NB4 (cell line): ENCODE results near the gene RNASE13.

Source experiments
- MYC ChIP-seq: IDR thresholded peaks from 2 replicates; pipeline ENCODE4 v1.6.1; 2011; ENCODE audit warnings: low read depth, low read length
- POLR2A ChIP-seq: IDR thresholded peaks from 2 replicates; pipeline ENCODE4 v1.6.1; 2011; ENCODE audit warnings: mild to moderate bottlenecking; ENCODE audit not compliant: insufficient read length; ENCODE audit errors: extremely low read depth
- TF ChIP-seq, protein P1 (sequence below): IDR thresholded peaks from one replicate; pipeline ENCODE4 v1.5.1; 2012; ENCODE audit warnings: low read depth, low read length
- TF ChIP-seq, protein P2 (sequence below): IDR thresholded peaks from 2 replicates; pipeline ENCODE4 v1.6.1; 2011; ENCODE audit warnings: low read depth, low read length

DNA sequence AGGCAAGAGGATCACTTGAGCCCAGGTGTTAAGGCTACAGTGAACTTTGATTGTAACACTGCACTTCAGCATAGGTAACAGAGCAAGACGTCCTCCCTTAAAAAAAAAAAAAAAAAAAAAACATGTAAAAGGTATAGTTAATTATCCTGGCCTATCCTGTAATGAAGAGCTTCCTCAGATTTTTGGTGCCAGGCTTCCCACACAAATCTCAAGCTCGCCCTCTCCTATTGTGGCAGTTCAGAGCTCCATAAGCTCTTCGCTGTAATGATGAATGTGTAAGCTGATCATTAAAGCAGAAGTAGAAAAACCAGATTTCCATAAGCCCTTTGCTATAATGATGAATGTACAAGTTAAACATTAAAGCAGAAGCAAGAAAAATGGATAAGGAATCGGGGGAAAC lies 37.5 kb downstream of the RNASE13 start:
- TF ChIP-seq, protein P1, sequence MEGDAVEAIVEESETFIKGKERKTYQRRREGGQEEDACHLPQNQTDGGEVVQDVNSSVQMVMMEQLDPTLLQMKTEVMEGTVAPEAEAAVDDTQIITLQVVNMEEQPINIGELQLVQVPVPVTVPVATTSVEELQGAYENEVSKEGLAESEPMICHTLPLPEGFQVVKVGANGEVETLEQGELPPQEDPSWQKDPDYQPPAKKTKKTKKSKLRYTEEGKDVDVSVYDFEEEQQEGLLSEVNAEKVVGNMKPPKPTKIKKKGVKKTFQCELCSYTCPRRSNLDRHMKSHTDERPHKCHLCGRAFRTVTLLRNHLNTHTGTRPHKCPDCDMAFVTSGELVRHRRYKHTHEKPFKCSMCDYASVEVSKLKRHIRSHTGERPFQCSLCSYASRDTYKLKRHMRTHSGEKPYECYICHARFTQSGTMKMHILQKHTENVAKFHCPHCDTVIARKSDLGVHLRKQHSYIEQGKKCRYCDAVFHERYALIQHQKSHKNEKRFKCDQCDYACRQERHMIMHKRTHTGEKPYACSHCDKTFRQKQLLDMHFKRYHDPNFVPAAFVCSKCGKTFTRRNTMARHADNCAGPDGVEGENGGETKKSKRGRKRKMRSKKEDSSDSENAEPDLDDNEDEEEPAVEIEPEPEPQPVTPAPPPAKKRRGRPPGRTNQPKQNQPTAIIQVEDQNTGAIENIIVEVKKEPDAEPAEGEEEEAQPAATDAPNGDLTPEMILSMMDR: no peak
- TF ChIP-seq POLR2A (no peak), MYC (no peak)
- TF ChIP-seq, protein P2, sequence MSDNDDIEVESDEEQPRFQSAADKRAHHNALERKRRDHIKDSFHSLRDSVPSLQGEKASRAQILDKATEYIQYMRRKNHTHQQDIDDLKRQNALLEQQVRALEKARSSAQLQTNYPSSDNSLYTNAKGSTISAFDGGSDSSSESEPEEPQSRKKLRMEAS: no peak
